Thoracic aorta (tissue), 2 donors: ENCODE measurements around the gene PRMT7. TPM values are rescaled to one million over a fixed set of nuclear protein-coding genes. Genes with fewer than 3 reads are reported as not detected.

Source experiments
- ATAC-seq: fragments of 150-250 bp; one replicate; pipeline ENCODE4 v1.8.0; 2017; ENCODE audit warnings: low read depth; ENCODE audit not compliant: insufficient number of reproducible peaks, low FRiP score
- DNase-seq: peaks from one replicate; pipeline ENCODE4 v3.0.0-alpha.2; 2020; ENCODE audit warnings: low spot score
- H3K27ac ChIP-seq, 2 donors: fragments of 200-600 bp; sonication (generic); 1 replicate in 1 of 2; 2 replicates in 1 of 2; pipeline ENCODE4 v1.5.1; 2016; ENCODE audit warnings: mild to moderate bottlenecking in 2 of 2, moderate library complexity in 2 of 2
- H3K27me3 ChIP-seq: fragments of 200-600 bp; sonication (generic); replicated peaks from 2 replicates; pipeline ENCODE4 v1.6.0; 2016; ENCODE audit warnings: mild to moderate bottlenecking; ENCODE audit not compliant: insufficient read depth
- H3K36me3 ChIP-seq: fragments of 200-600 bp; sonication (generic); one replicate; pipeline ENCODE4 v1.5.1; 2016
- H3K4me1 ChIP-seq, 2 donors: fragments of 200-600 bp; sonication (generic); 1 replicate in 1 of 2; 2 replicates in 1 of 2; pipeline versions ENCODE4 v1.5.1 to v1.6.0; 2016; ENCODE audit warnings: low read depth in 2 of 2, mild to moderate bottlenecking in 1 of 2; ENCODE audit not compliant: control insufficient read depth in 1 of 2
- H3K4me3 ChIP-seq: fragments of 200-600 bp; sonication (generic); 2 replicates; pipeline ENCODE4 v1.5.1; 2016; ENCODE audit warnings: mild to moderate bottlenecking
- H3K9me3 ChIP-seq: fragments of 200-600 bp; sonication (generic); 2 replicates; pipeline ENCODE4 v1.5.1; 2016
- CTCF ChIP-seq: fragments of 200-600 bp; sonication (generic); IDR thresholded peaks from one replicate; pipeline ENCODE4 v1.5.1; 2019; ENCODE audit warnings: antibody characterized with exemption
- total RNA-seq, 2 donors: library from RNA; depleted of rRNA; stranded (reverse); fragments of >200 nt; gene quantifications; one replicate each; pipeline versions ENCODE4 v1.1.0 to v1.2.3, GENCODE V29; 2016

Gene PRMT7
- total RNA-seq, 2 donors from 2014 or later: 46.6 to 74.2 TPM

- peaks cover 16 to 48% of the 10 kb centered on the region in 2 donors for H3K4me1 ChIP-seq
- H3K9me3 ChIP-seq: no peaks in the 10 kb centered on the region
- TF ChIP-seq CTCF: no peak
- ATAC-seq (no peak), DNase-seq (no peak)
- H3K27ac ChIP-seq: no peak overlapping the region
- H3K4me3 ChIP-seq: no peak overlapping the region
- H3K27me3 ChIP-seq: no peaks in the 10 kb centered on the region
- H3K36me3 ChIP-seq: no peaks in the 10 kb centered on the region
These were observed 43.0 kb upstream of the PRMT7 start for GRCh38 chr16:68267612-68268405.

GRCh38 chr16:68269793-68270192 lies 41.0 kb upstream of the PRMT7 start:
- no peaks in the 10 kb centered on the region for H3K9me3 ChIP-seq
- TF ChIP-seq CTCF: no peak
- H3K27ac ChIP-seq: no peak overlapping the region
- ATAC-seq: no peak
- H3K4me3 ChIP-seq: no peak overlapping the region
- no peak for DNase-seq
- H3K36me3 ChIP-seq: peaks cover 3% of the 10 kb centered on the region
- H3K27me3 ChIP-seq: no peaks in the 10 kb centered on the region
- peaks cover 13 to 45% of the 10 kb centered on the region in 2 donors for H3K4me1 ChIP-seq

GRCh38 chr16:68270353-68270752 lies 40.5 kb upstream of the PRMT7 start:
- Histone ChIP-seq H3K27ac (no peak overlapping the region), H3K4me3 (no peak overlapping the region), H3K4me1 (peaks cover 16 to 50% of the 10 kb centered on the region in 2 donors), H3K9me3 (no peaks in the 10 kb centered on the region), H3K36me3 (peaks cover 7% of the 10 kb centered on the region), H3K27me3 (no peaks in the 10 kb centered on the region)
- TF ChIP-seq CTCF: no peak
- no peak for ATAC-seq
- DNase-seq: no peak

GRCh38 chr16:68272507-68273209 lies 38.2 kb upstream of the PRMT7 start:
- Histone ChIP-seq H3K27ac (no peak overlapping the region), H3K4me1 (peaks cover 23 to 52% of the 10 kb centered on the region in 2 donors)
- ATAC-seq: no peak

More at GRCh38 chr16:68272507-68273209, 38.2 kb upstream of the PRMT7 start:
- DNase-seq: no peak
- Histone ChIP-seq H3K9me3 (no peaks in the 10 kb centered on the region), H3K4me3 (no peak overlapping the region), H3K36me3 (peaks cover 7% of the 10 kb centered on the region), H3K27me3 (no peaks in the 10 kb centered on the region)
- no peak for TF ChIP-seq CTCF
